ENCODE measurements around the gene MSS51.

MSS51 gene

DNA sequence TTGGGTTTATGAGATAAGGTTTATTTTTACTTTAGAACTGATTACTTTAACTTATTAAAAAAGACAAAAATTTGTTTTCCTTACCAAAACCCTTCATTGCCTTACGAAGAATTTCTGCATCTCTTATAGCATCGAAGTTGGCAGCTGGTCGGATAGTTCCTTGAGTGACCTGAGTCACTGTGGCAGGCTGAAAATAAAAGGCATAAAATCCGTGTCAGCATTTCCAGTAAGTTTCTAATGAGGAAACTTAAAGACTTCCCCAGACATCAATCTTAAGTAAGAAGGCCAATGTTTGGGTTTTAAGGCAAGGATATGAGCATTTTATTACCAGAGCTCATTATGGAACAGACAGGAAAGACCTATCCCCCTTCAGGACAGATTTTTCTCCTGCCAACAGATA, 45.1 kb downstream of the MSS51 start:
- no peak for DNase-seq (ENCODE audit: low read depth)
- no peak overlapping the region for H3K4me3 ChIP-seq (ENCODE audit: low read length)
- TF ChIP-seq, protein P1, sequence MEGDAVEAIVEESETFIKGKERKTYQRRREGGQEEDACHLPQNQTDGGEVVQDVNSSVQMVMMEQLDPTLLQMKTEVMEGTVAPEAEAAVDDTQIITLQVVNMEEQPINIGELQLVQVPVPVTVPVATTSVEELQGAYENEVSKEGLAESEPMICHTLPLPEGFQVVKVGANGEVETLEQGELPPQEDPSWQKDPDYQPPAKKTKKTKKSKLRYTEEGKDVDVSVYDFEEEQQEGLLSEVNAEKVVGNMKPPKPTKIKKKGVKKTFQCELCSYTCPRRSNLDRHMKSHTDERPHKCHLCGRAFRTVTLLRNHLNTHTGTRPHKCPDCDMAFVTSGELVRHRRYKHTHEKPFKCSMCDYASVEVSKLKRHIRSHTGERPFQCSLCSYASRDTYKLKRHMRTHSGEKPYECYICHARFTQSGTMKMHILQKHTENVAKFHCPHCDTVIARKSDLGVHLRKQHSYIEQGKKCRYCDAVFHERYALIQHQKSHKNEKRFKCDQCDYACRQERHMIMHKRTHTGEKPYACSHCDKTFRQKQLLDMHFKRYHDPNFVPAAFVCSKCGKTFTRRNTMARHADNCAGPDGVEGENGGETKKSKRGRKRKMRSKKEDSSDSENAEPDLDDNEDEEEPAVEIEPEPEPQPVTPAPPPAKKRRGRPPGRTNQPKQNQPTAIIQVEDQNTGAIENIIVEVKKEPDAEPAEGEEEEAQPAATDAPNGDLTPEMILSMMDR (conservative IDR thresholded peaks at IDR 0.05; ENCODE audit: low read length): no peak

DNA sequence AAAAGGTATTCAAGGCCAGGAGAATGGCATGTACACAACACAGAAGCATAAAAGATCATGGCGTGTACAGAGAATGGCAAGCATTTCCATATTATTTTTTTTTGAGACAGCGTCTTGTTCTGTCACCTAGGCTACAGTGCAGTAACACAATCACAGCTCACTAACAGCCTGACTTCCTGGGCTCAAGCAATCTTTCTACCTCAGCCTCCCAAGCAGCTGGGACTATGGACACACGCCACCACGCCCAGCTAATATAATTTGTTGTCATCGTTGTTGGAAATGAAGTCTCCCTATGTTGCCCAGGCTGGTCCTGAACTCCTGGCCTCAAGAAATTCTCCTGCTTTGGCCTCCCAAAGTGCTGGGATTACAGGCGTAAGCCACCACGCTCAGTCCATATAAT, 46.8 kb downstream of the MSS51 start:
- no peak for DNase-seq (ENCODE audit: low read depth)
- no peak overlapping the region for H3K4me3 ChIP-seq (ENCODE audit: low read length)
- TF ChIP-seq, protein P1 (conservative IDR thresholded peaks at IDR 0.05; ENCODE audit: low read length): no peak

DNA sequence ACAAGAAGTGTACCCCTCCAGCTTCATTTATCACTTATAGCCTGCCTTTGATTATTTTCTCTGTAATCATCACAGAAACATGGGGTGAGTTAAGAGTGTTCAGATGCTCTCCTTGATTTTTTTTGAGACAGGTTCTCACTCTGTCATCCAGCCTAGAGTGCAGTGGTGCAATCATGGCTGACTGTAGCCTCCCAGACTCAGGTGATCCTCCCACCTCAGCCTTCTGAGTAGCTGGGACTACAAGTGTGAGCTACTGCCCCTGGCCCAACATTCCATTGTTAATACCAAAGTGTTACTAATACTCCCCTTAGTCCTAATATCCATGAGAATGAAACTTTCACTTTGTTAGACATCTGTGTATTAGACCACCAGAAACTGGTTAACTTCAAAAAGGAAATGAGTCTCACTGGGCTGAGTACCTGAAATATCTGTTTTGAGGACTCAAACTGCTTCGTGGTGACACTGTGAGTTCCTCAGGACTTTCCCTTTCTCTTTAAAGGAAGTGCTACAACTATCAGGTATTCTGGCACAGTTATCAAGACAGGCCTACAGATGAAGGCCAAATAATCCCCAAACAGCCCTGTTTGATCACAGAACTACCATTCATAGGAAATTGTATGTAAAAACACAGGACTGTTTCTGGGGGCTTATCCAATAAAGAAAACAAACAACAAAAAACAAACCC, 54.2 kb downstream of the MSS51 start:
- H3K4me3 ChIP-seq (ENCODE audit: low read length): no peak overlapping the region
- no peak for DNase-seq (ENCODE audit: low read depth)
- TF ChIP-seq, protein P1 (conservative IDR thresholded peaks at IDR 0.05; ENCODE audit: low read length): no peak

DNA sequence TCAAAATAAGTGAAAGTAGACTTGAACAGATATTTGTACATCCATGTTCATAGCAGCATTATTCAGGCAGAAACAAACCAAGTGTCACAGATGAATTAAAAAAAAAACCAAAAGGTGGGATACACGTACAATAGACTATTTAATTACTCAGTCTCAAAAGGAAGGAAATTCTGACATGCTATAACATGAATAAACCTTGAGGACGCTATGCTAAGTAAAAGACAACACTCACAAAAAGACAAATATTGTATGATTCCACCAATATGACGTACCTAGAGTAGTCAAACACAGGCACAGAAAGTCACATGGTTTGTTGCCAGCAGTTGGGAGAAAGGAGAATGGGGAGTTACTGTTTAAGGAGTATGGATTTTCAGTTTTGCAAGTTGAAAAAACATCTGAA, 56.7 kb downstream of the MSS51 start:
- no peak overlapping the region for H3K4me3 ChIP-seq (ENCODE audit: low read length)
- no peak for DNase-seq (ENCODE audit: low read depth)
- TF ChIP-seq, protein P1 (conservative IDR thresholded peaks at IDR 0.05; ENCODE audit: low read length): no peak

Measured in AG10803 (cell line).